HL-60 (cell line): ENCODE measurements around the gene PYDC1.

Source experiments
- DNase-seq, 2 experiments: peaks; one replicate each; pipeline ENCODE4 v3.0.0-alpha.2; 2010 to 2020; ENCODE audit warnings: low read depth in 1 of 2, low spot score in 1 of 2
- H3K27ac ChIP-seq: fragments of 250-450 bp; sonication (Bioruptor Pico); replicated peaks from 2 replicates; pipeline ENCODE4 v1.5.1; 2020; ENCODE audit warnings: mild to moderate bottlenecking, moderate library complexity
- H3K27me3 ChIP-seq: fragments of 250-450 bp; sonication (Bioruptor Pico); 2 replicates; pipeline ENCODE4 v1.5.1; 2021; ENCODE audit warnings: mild to moderate bottlenecking, moderate library complexity; ENCODE audit not compliant: insufficient read depth, poor library complexity, severe bottlenecking
- H3K4me3 ChIP-seq: replicated peaks from 2 replicates; pipeline ENCODE4 v1.5.1; 2011; ENCODE audit warnings: mild to moderate bottlenecking, control low read depth, low read length; ENCODE audit not compliant: insufficient read depth
- GABPA ChIP-seq: IDR thresholded peaks from 2 replicates; pipeline ENCODE4 v1.6.1; 2012; ENCODE audit warnings: low read depth
- POLR2AphosphoS5 ChIP-seq: IDR thresholded peaks from 2 replicates; pipeline ENCODE4 v1.6.1; 2012; ENCODE audit warnings: low read depth
- REST ChIP-seq: IDR thresholded peaks from 2 replicates; pipeline ENCODE4 v1.6.1; 2012; ENCODE audit warnings: low read depth; ENCODE audit not compliant: insufficient replicate concordance
- SPI1 ChIP-seq: IDR thresholded peaks from 2 replicates; pipeline ENCODE4 v1.6.1; 2012; ENCODE audit warnings: low read depth, mild to moderate bottlenecking, borderline replicate concordance
- TF ChIP-seq, protein P1 (sequence below): IDR thresholded peaks from one replicate; pipeline ENCODE4 v1.5.1; 2011; ENCODE audit warnings: low read length, control low read depth, inconsistent platforms; ENCODE audit not compliant: insufficient read depth

PYDC1 gene

DNA sequence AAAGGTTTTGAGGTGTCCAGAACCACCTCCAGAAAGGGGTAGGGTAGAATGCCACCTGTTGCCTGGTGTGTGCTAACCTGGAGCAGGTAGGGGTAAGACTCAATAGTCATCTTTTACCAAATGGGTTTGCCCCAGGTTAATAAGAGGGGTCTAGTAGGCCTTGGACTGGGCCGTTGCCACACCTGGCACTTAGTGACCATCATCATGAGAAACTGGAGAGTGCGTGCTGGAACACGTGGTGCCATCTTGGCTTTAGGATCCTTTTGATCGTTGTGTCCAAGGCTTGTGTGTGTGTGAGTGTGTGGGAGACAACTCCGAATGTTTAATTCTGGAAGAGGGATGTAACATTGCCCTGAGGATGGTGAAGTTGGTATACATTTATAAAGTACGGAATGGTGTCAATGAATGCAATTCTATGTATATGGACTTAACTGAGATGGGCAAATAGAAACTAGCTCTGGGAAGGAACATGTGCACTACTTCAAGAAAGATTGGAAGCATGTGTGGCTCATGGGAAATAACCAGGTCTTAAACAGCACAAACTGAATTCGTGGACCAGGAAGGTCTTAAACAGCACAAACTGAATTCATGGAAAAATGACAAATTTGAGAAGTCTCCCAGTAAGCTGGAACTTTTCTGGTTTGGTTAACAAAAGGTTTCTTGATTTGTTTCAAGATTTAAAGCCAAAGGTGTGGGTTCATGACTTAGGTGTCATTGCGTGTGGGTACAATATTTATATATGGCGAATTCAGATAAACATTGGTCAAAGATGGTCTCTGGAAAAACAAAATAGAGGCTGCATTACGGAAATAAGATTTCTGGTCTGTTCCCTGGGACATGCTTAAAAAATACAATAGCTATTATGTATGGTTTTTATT is 29.8 kb downstream of the PYDC1 start:
- no peak overlapping the region for H3K4me3 ChIP-seq
- peak in 1 of 2 experiments; percentile 50 for DNase-seq
- no peak for TF ChIP-seq REST
- TF ChIP-seq POLR2AphosphoS5: peak; percentile 48; the same call in 1 of the 2 replicates
- H3K27me3 ChIP-seq: no peaks in the 10 kb centered on the region
- peak overlapping the region; percentile 41; the same call in 1 of the 2 replicates for H3K27ac ChIP-seq

DNA sequence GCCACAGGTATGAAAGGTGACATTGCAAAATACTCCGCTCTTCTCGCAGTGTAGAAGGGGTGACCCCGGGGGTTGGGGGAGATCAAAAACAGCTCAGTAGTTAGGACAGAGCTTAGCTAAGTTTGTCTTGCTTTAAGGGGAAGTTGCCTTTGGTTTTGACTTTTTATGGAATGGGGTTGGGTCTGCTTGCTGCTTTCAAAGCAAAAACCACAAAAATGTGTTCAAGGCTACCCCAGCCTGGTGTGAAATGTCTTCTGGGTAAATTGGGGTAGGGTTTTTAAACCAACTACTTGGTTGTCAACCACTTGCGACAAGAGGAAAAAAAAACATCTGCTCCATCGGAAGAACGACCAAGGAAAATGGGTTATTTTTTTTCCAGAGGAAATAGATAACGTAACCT is 30.8 kb downstream of the PYDC1 start:
- TF ChIP-seq SPI1: no peak; the same call in 1 of the 2 replicates
- TF ChIP-seq POLR2AphosphoS5: 0 out of 2 replicates have a peak, but pooled peaks have one; percentile 41
- TF ChIP-seq, protein P1, sequence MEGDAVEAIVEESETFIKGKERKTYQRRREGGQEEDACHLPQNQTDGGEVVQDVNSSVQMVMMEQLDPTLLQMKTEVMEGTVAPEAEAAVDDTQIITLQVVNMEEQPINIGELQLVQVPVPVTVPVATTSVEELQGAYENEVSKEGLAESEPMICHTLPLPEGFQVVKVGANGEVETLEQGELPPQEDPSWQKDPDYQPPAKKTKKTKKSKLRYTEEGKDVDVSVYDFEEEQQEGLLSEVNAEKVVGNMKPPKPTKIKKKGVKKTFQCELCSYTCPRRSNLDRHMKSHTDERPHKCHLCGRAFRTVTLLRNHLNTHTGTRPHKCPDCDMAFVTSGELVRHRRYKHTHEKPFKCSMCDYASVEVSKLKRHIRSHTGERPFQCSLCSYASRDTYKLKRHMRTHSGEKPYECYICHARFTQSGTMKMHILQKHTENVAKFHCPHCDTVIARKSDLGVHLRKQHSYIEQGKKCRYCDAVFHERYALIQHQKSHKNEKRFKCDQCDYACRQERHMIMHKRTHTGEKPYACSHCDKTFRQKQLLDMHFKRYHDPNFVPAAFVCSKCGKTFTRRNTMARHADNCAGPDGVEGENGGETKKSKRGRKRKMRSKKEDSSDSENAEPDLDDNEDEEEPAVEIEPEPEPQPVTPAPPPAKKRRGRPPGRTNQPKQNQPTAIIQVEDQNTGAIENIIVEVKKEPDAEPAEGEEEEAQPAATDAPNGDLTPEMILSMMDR: no peak
- no peak for TF ChIP-seq REST
- TF ChIP-seq GABPA: no peak
- Histone ChIP-seq H3K27me3 (no peaks in the 10 kb centered on the region), H3K4me3 (no peak overlapping the region), H3K27ac (peak overlapping the region; percentile 41)
- peak; percentile 64 to 82 for DNase-seq

- Histone ChIP-seq H3K27ac (peak overlapping the region; percentile 6), H3K4me3 (no peak overlapping the region), H3K27me3 (no peaks in the 10 kb centered on the region)
- DNase-seq: peak in 1 of 2 experiments; percentile 47
- TF ChIP-seq GABPA (no peak), POLR2AphosphoS5 (no peak), SPI1 (no peak), REST (no peak)
- TF ChIP-seq, protein P1: no peak
These were observed 31.6 kb downstream of the PYDC1 start for GRCh38 chr16:31185339-31185738.
